GM19468 (cell line): ENCODE measurements around the gene FARS2.

Source experiments
- ATAC-seq: cut with Tn5 transposase; IDR thresholded peaks from one replicate; pipeline ENCODE4 v1.9.1; 2021; ENCODE audit warnings: mild to moderate bottlenecking, moderate library complexity, moderate number of reproducible peaks; ENCODE audit not compliant: unreplicated experiment; ENCODE audit errors: extremely low read depth

FARS2 gene

GRCh38 chr6:5248302-5249098 lies 12.8 kb upstream of the FARS2 start:
- no peak for ATAC-seq

GRCh38 chr6:5249451-5250122 lies 11.7 kb upstream of the FARS2 start:
- no peak for ATAC-seq

GRCh38 chr6:5250451-5250850 lies 10.9 kb upstream of the FARS2 start:
- no peak for ATAC-seq

- no peak for ATAC-seq
Measured at GRCh38 chr6:5250911-5251310, 10.4 kb upstream of the FARS2 start.

- ATAC-seq, result no peak
Measured at GRCh38 chr6:5256952-5257351, 4.4 kb upstream of the FARS2 start.

GRCh38 chr6:5257400-5257799 lies 3.9 kb upstream of the FARS2 start:
- no peak for ATAC-seq

- ATAC-seq, result no peak
Measured at GRCh38 chr6:5259428-5259827, 1.9 kb upstream of the FARS2 start.

GRCh38 chr6:5260111-5260620 lies 1.1 kb upstream of the FARS2 start:
- peak; percentile 31 for ATAC-seq

GRCh38 chr6:5261545-5262109 lies 314 bp downstream of the FARS2 start:
- no peak for ATAC-seq

- no peak for ATAC-seq
Measured at GRCh38 chr6:5266423-5266822, 5.1 kb downstream of the FARS2 start.

GRCh38 chr6:5270093-5270680 lies 8.9 kb downstream of the FARS2 start:
- no peak for ATAC-seq

- no peak for ATAC-seq
Measured at GRCh38 chr6:5271926-5272325, 10.6 kb downstream of the FARS2 start.

- ATAC-seq, result no peak
Measured at GRCh38 chr6:5274231-5274630, 12.9 kb downstream of the FARS2 start.

GRCh38 chr6:5275497-5275896 lies 14.2 kb downstream of the FARS2 start:
- no peak for ATAC-seq

- no peak for ATAC-seq
Measured at GRCh38 chr6:5276581-5276980, 15.3 kb downstream of the FARS2 start.

GRCh38 chr6:5277589-5277988 lies 16.3 kb downstream of the FARS2 start:
- ATAC-seq, result no peak

- ATAC-seq, result no peak
Measured at GRCh38 chr6:5278047-5278446, 16.7 kb downstream of the FARS2 start.

- no peak for ATAC-seq
Measured at GRCh38 chr6:5278565-5279120, 17.3 kb downstream of the FARS2 start.

- no peak for ATAC-seq
Measured at GRCh38 chr6:5279891-5280338, 18.6 kb downstream of the FARS2 start.

- ATAC-seq, result no peak
Measured at GRCh38 chr6:5280920-5281319, 19.6 kb downstream of the FARS2 start.
